Activated naive CD4-positive, alpha-beta T cell treated with anti-CD3 and anti-CD28 coated beads, Interleukin-2, amount 10 ng/mL, durations not matched to agents 7 days and 5 days (primary cell): ENCODE data around the gene WASL.
"Not testable (repeated sequence)": the region's sequence is repeated elsewhere in the genome, so short reads cannot be mapped to it uniquely, and the experiment has no call there.

Experiments
- CTCF ChIA-PET: fragments of 350-600 bp; sonication (Branson Sonifier 250); formaldehyde crosslinking; loops from one replicate; lab custom pipeline; 2021; ENCODE audit warnings: antibody characterized with exemption; lab: Charles Lee
- DNase-seq: peaks from one replicate; pipeline ENCODE4 v3.0.0-alpha.2; 2020
- H3K27ac Mint-ChIP-seq: one replicate; pipeline ENCODE4 v1.8.0; 2021; ENCODE audit warnings: mild to moderate bottlenecking, moderate library complexity, mixed read lengths
- H3K27me3 Mint-ChIP-seq: one replicate; pipeline ENCODE4 v1.8.0; 2021; ENCODE audit warnings: mild to moderate bottlenecking, mixed read lengths
- H3K36me3 Mint-ChIP-seq: one replicate; pipeline ENCODE4 v1.8.0; 2021; ENCODE audit warnings: mixed read lengths
- H3K4me1 Mint-ChIP-seq: one replicate; pipeline ENCODE4 v1.8.0; 2021; ENCODE audit warnings: mixed read lengths
- H3K4me3 Mint-ChIP-seq: one replicate; pipeline ENCODE4 v1.8.0; 2021; ENCODE audit warnings: mild to moderate bottlenecking, moderate library complexity, mixed read lengths
- H3K9me3 Mint-ChIP-seq: one replicate; pipeline ENCODE4 v1.8.0; 2021; ENCODE audit warnings: mixed read lengths

WASL gene

GRCh38 chr7:123643495-123644441 lies 105.0 kb downstream of the WASL start:
- DNase-seq: no peak
- peaks cover 8% of the 10 kb centered on the region for H3K27me3 Mint-ChIP-seq
- no peaks in the 10 kb centered on the region for H3K36me3 Mint-ChIP-seq
- H3K4me1 Mint-ChIP-seq: no peaks in the 10 kb centered on the region
- H3K27ac Mint-ChIP-seq: no peak overlapping the region
- H3K9me3 Mint-ChIP-seq: no peaks in the 10 kb centered on the region
- CTCF ChIA-PET: interaction anchor here (1.1 kb wide), 1 partner anchor 149 kb away, joined by 3 read pairs; no protein-coding TSS in a partner anchor
- no peak overlapping the region for H3K4me3 Mint-ChIP-seq

DNA sequence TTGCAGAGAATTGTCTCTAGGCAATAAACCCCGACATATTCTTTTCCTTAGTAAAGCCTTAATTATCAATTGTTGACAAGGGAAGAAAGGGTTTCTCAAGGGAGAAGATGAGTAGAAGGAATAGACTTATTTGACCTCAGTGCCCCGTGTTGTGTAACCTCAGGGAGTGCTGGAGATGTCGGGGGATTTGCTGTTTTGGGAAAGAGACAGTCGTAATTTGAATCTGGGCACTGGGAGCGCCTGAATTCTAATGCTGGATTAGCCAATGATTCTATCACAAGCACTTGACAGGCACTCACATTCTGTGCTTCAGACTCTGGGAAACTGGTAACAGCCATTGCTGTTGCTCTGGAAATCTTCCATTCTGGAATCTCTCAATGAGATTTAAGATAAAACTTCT lies 106.9 kb downstream of the WASL start:
- Mint-ChIP-seq H3K4me1 (no peaks in the 10 kb centered on the region), H3K27me3 (peaks cover 22% of the 10 kb centered on the region), H3K36me3 (no peaks in the 10 kb centered on the region), H3K27ac (no peak overlapping the region), H3K9me3 (no peaks in the 10 kb centered on the region), H3K4me3 (no peak overlapping the region)
- CTCF ChIA-PET: no interaction called here
- DNase-seq: no peak

DNA sequence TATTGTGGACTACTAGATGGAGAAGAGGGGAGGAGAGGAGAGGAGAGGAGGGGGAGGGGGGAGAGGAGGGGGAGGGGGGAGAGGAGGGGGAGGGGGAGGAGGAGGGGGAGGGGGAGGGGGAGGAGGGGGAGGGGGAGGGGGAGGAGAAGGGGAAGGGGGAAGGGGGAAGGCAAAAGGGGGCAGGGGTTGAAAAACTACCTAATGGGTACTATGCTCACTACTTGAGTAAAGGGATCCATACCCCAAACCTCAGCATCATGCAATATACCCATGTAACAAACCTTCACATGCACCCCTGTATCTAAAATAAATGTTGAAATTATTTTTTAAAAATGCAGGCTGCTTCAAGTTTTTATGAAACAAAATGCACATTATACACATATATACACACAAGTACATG lies 108.2 kb downstream of the WASL start:
- peaks cover 22% of the 10 kb centered on the region for H3K27me3 Mint-ChIP-seq
- H3K27ac Mint-ChIP-seq: no peak overlapping the region
- CTCF ChIA-PET: no interaction called here
- no peaks in the 10 kb centered on the region for H3K9me3 Mint-ChIP-seq
- no peaks in the 10 kb centered on the region for H3K4me1 Mint-ChIP-seq
- no peak overlapping the region for H3K4me3 Mint-ChIP-seq
- no peaks in the 10 kb centered on the region for H3K36me3 Mint-ChIP-seq
- DNase-seq: no peak

DNA sequence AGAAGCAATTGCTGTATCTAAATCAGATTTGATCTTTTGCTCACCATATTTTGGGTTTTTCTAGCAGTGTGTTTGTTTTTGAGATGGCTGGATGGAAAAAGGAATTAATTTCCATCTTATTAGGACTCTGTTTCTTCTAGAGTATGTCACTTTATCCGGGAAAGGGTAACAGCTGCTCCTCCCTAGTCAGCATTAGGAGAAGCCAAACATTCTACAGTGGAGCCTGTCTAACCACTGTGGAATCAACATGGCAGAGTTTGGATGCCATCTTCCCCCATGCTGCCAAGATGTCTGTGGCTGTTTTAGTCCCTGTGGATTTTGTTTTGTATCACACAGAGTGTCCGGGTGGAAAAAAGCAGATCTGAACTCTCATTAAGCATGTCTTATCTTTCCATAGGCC lies 109.2 kb downstream of the WASL start:
- H3K9me3 Mint-ChIP-seq: no peaks in the 10 kb centered on the region
- H3K27me3 Mint-ChIP-seq: peaks cover 22% of the 10 kb centered on the region
- H3K4me3 Mint-ChIP-seq: no peak overlapping the region
- H3K27ac Mint-ChIP-seq: no peak overlapping the region
- DNase-seq: no peak
- no peaks in the 10 kb centered on the region for H3K36me3 Mint-ChIP-seq
- H3K4me1 Mint-ChIP-seq: no peaks in the 10 kb centered on the region
- CTCF ChIA-PET: interaction anchor here (1.3 kb wide), 1 partner anchor 9 kb away, joined by 3 read pairs; no protein-coding TSS in a partner anchor

- no peak overlapping the region for H3K4me3 Mint-ChIP-seq
- H3K9me3 Mint-ChIP-seq: no peaks in the 10 kb centered on the region
- H3K36me3 Mint-ChIP-seq: no peaks in the 10 kb centered on the region
- H3K4me1 Mint-ChIP-seq: no peaks in the 10 kb centered on the region
- peaks cover 15% of the 10 kb centered on the region for H3K27me3 Mint-ChIP-seq
- DNase-seq: no peak
- H3K27ac Mint-ChIP-seq: no peak overlapping the region
- CTCF ChIA-PET: no interaction called here
Measured at GRCh38 chr7:123637878-123638277, 110.9 kb downstream of the WASL start.

GRCh38 chr7:123637203-123637602 lies 111.6 kb downstream of the WASL start:
- CTCF ChIA-PET: no interaction called here
- Mint-ChIP-seq H3K9me3 (no peaks in the 10 kb centered on the region), H3K4me1 (no peaks in the 10 kb centered on the region), H3K27ac (no peak overlapping the region), H3K4me3 (no peak overlapping the region), H3K36me3 (no peaks in the 10 kb centered on the region), H3K27me3 (peaks cover 15% of the 10 kb centered on the region)
- DNase-seq: no peak

DNA sequence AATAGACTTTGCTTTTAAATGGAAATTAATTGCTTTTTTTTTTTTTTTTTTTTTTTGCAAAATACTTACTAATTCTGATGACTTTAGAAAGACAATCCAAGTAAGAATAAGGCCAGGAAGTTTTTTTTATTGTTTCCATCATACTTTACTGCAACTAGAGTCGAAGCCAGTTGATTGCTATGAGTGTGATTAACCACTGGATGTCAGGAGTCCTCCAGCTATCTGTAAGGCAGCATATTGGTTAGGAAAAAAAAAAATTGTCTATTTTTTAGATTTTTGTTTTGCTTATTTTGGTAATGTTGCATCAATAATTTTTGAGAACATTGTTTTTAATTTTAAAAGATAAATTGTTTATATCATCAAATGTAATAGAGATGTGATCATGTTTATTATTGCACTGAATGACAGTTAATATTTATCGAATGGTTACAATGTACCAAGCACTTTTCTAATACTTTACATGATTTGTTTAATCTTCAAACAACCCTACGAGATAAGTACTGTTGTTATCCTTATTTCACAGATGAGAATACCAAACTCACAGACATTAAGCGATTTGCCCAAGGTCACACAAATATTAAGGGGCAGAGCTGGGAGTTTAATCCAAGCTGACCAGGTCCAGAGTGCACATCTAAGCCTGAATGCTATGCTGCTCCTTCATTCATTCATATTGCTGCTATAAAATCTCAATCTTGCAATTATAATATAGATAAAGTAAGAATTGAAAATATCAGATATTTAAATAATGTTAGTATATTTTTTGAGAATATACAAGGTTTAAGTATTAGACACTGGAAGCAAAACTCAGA lies 113.0 kb downstream of the WASL start:
- CTCF ChIA-PET: interaction anchor here (1.0 to 1.4 kb wide), 3 partner anchors 11 to 237 kb away, joined by 3 to 6 read pairs (median 3); no protein-coding TSS in a partner anchor
- no peak for DNase-seq

DNA sequence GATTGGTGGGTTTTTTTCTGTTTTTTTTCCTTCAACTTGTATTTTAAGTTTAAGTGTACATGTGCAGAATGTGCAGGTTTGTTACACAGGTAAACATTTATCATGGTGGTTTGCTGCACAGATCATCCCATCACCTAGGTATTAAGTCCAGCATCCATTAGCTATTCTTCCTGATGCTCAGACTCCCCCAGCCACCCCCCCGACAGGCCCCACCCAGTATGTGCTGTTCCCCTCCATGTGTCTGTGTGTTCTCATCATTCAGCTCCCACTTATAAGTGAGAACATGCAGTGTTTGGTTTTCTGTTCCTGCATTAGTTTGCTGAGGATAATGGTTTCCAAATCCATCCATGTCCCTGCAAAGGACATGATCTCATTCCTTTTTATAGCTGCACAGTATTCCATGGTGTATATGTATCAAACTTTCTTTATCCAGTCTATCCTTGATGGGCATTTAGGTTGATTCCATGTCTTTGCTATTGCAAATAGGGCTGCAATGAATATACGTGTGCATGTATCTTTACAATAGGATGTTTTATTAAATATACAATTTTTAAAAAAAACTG lies 114.7 kb downstream of the WASL start:
- not testable (repeated sequence) for H3K4me3 Mint-ChIP-seq, DNase-seq, H3K27ac Mint-ChIP-seq, H3K4me1 Mint-ChIP-seq, H3K36me3 Mint-ChIP-seq, H3K9me3 Mint-ChIP-seq
- CTCF ChIA-PET: interaction anchor here (1.0 kb wide), 1 partner anchor 10 kb away, joined by 5 read pairs; no protein-coding TSS in a partner anchor
- peaks cover 15% of the 10 kb centered on the region for H3K27me3 Mint-ChIP-seq

More for the DNA sequence above, 113.0 kb downstream of the WASL start:
- H3K27ac Mint-ChIP-seq: no peak overlapping the region
- H3K27me3 Mint-ChIP-seq: peaks cover 15% of the 10 kb centered on the region
- H3K4me3 Mint-ChIP-seq: no peak overlapping the region
- no peaks in the 10 kb centered on the region for H3K4me1 Mint-ChIP-seq
- no peaks in the 10 kb centered on the region for H3K9me3 Mint-ChIP-seq
- H3K36me3 Mint-ChIP-seq: no peaks in the 10 kb centered on the region

DNA sequence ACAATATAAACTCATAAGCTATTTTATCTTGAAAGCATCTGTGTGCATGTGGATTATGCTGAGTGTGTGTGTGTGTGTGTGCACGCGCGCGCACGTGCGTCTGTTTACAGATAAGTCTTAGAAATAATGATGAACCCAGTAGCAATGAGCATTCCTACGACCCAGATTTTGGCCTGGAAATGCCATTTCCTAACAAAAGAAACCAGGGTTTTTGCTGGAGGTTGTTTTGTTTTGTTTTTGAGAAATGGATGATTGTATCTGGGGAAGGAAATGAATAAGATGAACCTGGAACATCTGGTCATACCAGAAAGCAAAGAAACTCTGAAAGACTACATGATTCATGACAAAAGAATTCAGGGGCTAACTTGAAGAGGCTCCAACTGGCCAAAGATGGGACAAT lies 115.2 kb downstream of the WASL start:
- H3K4me3 Mint-ChIP-seq: no peak overlapping the region
- no peaks in the 10 kb centered on the region for H3K4me1 Mint-ChIP-seq
- no peak for DNase-seq
- no peaks in the 10 kb centered on the region for H3K36me3 Mint-ChIP-seq
- peaks cover 12% of the 10 kb centered on the region for H3K27me3 Mint-ChIP-seq
- CTCF ChIA-PET: no interaction called here
- H3K27ac Mint-ChIP-seq: no peak overlapping the region
- H3K9me3 Mint-ChIP-seq: no peaks in the 10 kb centered on the region

GRCh38 chr7:123632808-123633207 lies 116.0 kb downstream of the WASL start:
- Mint-ChIP-seq H3K27ac (no peak overlapping the region), H3K27me3 (peaks cover 8% of the 10 kb centered on the region), H3K9me3 (no peaks in the 10 kb centered on the region), H3K4me3 (no peak overlapping the region), H3K4me1 (no peaks in the 10 kb centered on the region), H3K36me3 (no peaks in the 10 kb centered on the region)
- no peak for DNase-seq
- CTCF ChIA-PET: no interaction called here
